Right renal cortex interstitium (tissue), 3 donors: ENCODE results near the gene SMYD5. TPM values are rescaled to one million over a fixed set of nuclear protein-coding genes. Genes with fewer than 3 reads are reported as not detected.
"Not testable (repeated sequence)": the region's sequence is repeated elsewhere in the genome, so short reads cannot be mapped to it uniquely, and the experiment has no call there.

Experiments used
- DNase-seq, 3 donors: peaks; one replicate each; pipeline ENCODE4 v3.0.0-alpha.2; 2013; ENCODE audit warnings: low read depth in 3 of 3, low spot score in 2 of 3
- polyA plus RNA-seq, 3 donors: library from polyadenylated mRNA; unstranded; fragments of 120-200 nt; gene quantifications; one replicate each; pipeline ENCODE4 v1.2.1, GENCODE V29; 2013; ENCODE audit not compliant: insufficient read length in 3 of 3

Gene SMYD5
- polyA plus RNA-seq, 3 donors = 31.4 to 37.4 (median 32.7) TPM

DNA sequence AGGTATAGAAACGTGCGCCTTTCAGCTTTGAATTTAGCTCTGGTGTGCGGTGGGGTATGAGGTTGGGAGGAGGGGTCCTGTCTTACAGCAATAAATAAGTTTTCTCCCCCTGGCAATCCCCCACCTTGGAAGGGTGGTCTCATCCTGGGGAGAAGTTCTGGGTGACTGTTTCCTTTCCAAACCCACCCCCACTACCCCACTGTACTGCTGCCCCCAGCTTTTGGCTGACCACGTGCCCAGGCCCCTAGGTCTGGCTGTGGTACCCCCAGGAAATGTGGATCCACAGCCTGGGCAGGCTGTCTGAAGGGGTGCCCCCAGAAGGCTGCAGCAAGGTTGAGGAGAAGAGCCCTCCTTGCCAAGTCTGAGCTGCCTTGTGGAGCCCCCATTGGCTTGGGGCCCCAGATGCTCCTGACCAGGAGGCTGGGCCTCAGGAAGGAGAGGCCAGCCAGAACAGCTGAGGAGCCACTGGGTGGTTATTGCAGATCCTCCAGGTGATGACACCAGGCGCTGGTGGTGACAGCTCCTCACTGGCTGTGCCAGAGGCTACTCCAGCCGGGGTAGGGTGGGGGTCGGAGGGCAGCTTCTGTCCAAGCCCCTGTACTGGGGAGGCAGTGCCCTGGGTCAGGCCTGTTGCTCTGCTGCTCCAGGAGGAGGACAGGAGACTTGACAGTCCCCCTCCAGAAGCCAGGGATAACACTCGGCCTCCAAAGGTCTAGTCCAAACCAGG is 44.3 kb downstream of the SMYD5 start:
- DNase-seq = no peak

DNA sequence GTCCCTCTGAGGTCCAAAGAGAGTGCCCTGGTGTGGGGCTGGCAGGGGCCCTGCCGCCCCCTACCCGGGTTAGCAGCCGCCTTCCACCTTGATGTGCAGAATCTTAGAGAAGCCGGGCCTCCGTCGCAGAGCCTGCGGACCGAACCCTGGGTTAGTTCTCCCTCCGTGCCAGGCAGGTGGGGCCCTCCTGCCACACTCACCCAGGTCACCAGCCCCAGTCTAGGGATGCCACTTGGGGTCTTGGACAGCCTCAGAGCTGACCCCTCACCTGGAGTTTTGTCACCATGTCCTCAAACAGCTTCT is 44.8 kb downstream of the SMYD5 start:
- no peak for DNase-seq

DNA sequence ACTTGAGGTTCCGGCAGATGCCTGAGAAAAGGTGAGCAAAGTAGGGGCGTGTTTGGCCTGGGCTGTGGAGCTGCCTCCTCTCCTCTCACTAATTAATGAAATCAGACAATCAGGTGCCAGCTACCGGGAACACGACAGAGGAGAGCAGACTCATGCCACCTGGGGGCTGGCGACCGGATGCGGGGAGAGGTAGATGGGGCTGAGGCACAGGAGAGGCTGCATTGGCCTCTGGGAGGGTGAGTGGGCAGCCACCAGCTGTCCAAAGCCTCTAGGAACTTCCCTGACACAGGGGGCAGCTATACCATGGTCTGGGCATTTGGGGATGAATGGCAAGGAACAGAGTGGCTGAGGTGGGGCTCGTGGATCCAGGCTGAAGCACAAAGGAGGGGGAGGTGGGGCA is 45.2 kb downstream of the SMYD5 start:
- no peak for DNase-seq

DNA sequence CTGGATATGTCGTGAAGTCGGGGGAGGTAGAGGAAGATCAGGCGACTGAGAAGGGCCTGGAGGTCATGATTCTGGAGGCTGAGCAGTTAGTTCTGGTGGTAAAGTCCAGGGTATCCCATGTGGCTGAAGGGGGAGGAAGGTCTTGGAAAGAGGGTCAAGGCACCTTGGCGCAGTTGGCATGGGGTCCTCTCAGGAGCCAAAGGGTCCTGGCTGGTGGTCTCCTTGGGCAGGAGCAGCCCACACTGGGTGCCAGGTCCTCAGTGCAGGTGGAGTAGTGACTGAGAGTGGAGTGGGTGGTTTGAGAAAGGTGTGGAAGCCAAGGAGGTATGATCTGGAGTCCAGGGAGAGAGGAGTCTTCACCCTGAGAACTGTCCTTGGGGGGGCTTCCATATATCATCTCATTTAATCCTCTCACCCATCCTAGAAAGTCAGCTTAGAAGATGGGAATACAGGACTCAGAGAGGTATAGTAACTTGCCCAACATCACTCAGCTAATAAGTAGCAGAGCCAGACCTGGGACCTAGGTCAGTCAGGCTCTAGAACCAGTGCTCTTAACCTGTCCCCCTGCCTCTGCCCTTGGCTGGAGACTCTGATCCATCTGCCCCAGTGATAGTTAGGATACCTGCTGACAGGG is 45.8 kb downstream of the SMYD5 start:
- DNase-seq = no peak

DNA sequence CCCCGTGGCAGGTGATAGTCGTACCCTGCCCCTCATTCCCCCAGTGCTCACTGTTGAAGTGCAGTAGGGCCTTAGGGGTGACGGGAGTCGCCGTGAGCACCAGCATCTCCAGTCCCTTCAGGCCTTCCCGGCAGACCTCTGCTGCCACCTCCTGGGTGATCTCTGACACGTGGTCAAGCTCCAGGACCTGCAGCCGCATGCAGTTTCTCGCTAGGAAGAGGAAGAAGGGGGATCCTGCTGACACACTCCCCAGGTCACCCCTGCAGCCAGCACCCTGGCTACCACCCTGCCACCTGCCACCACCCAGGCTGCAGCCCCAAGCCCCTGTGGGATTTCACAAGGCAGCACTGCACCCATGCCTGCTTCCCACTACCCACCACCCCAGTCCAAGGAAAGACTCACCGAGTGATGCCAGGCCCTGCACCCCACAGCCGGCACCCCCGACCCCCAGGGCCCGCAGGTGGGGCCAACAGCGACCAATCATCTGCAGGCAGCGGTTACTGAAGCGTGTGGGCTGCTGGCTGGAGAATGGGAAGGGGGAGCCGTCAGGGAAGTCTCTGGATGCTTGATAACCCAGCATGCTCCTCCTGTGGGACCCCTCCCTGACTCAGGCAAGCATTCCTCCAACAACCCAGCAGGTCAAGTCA is 46.4 kb downstream of the SMYD5 start:
- DNase-seq = no peak

DNA sequence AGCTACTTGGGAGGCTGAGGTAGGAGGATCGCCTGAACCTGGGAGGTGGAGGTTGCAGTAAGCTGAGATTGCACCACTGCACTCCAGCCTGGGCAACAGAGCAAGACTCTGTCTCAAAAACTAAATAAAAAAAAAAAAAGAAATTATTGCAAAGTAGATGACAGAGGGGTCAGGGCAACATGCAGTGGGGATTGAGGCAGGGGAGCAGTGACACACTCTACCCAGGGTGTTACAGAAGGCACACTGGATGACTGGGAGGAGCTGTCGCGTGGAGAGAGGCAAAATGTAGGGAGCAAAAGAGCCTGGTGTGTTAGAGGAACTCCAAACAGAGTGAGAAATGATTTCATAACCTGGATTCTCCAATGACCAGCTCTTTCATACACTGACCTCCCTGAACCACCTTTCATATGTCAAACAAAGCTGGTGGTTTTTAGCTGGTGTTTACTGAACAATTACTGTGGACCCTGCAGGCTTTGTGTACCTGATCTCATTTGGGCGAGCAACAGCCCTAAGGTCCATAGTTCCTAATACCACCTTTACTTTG is 48.1 kb downstream of the SMYD5 start:
- no peak for DNase-seq

DNA sequence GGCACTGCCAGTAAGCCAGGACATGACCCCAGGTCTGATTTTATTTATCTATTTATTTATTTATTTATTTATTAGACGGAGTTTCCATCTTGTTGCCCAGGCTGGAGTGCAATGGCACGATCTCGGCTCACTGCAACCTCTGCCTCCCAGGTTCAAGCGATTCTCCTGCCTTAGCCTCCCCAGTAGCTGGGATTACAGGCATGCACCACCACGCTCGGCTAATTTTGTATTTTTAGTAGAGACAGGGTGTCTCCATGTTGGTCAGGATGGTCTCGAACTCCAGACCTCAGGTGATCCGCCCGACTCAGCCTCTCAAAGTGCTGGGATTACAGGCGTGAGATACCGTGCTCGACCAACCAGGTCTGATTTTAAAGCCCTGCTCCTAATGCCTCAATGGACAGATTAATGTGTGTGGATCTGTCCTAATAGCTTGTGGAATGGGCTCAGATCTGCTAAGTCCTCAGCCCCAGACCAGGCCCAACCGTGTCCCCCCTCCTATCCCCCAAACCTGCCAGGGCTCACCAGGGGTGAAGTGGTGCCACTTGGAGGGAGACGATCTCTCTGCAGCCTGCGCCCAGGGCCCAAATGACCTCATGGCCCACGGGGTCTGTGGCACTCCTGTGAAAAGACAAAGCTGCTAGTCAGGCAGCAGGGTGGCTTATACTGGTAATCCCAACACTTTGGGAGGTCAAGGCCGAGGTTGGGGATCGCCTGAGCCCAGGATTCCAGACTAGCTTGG is 48.8 kb downstream of the SMYD5 start:
- not testable (repeated sequence) for DNase-seq

DNA sequence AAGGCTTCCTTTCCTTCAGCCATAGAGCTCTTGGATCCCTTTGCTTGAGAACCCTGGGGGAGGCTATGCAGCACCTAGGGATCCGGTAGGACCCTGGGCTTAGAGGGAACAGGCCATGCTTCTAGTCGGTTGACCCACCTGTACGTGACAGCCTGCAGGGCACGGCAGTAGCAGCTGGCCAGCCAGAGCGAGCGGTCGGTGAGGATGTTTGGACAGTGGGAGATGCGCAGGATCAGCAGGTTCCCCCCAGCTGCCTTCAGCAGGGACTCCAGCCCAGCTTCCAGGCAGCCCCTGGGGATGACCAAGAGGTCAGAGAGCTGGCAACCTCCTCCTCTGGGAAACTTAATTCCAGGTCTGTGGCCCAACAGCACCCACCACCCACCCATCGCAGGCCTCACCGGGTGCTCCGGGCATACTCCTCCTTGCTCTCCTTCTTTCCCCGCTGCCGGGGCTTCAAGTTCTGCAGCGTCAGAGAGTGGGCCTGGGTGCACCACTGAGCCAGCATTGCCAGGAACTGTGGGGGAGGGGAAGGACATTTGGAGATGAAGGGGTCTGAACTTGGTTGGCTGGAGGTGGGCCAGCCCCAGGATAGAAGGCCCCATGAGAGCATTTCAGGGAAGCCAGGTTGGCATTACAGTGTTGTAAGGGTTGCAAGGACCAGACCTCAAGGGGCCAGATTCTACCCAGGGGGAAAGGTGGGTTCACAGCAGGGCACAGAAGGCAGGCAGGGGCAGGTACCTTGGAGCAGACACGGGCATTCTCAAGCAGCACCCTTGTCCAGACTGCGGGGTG is 49.7 kb downstream of the SMYD5 start:
- DNase-seq = no peak

DNA sequence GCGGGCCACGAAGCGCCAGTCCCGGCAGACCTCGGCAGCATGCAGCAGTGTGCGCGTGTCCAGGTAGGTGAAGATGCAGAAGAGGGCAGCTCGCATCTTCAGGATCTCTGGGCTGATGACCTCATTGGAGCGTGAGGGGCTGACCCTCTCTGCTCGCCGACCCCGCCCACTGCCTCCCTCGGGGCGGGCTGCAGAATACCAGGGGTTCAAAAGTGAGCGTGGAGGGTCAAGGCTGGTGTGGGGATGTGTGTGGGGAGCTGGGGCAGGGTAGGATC is 50.2 kb downstream of the SMYD5 start:
- no peak for DNase-seq

DNA sequence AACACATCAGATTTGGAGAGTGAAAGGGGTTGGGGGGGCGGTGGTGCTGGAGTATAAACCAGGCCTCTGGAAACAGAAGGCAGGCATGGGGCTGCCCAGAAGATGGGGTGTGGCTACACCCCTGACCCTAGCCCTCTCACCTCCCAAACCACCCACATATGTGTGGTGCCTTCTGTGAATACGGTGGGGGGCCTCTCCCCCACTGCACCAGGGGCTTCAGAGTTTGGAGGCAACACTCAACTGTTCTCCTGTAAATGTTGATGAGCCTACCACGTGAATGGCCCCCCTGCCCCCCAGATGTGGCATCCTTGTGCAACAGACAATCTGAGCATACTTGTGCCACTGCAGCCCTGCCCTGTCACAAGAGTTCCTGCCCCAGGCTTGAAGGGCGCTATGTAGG is 50.7 kb downstream of the SMYD5 start:
- DNase-seq = no peak

DNA sequence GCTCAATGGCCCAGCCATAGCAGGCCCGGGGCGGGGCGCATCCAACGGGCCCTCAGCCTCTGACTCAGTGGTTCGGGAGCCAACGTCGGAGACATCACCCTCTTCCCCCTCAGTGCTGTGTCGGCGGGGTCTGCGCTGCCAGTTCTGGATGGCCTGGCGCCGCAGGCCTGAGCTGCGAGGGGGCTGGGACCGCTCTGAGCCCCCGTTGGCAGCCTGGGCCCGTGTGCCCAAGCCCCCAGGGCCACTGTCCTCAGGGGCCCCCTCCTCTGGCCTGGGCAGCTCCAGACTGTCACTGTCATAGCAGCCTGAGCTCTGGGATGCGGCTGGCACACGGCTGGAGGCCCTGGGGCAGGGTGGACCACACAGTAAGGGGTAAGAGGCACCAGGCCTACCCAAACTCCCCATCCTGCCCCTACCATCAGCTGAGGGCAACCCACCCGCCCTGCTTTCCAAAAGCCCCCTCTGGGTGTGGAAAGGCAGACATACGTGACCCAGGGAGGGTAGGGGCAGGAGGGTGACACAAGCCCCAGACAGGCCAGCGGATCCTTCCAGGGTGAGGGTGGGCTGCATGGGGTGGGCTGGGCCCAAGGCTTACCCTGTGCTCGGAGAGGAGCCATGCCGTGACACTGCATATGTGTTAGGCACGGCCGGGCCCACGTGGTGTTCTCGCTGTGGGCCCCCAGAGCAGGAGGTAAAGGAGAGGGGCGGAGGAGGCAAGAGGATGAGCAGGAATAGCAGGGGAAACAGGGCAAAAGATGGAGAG is 51.4 kb downstream of the SMYD5 start:
- no peak for DNase-seq

DNA sequence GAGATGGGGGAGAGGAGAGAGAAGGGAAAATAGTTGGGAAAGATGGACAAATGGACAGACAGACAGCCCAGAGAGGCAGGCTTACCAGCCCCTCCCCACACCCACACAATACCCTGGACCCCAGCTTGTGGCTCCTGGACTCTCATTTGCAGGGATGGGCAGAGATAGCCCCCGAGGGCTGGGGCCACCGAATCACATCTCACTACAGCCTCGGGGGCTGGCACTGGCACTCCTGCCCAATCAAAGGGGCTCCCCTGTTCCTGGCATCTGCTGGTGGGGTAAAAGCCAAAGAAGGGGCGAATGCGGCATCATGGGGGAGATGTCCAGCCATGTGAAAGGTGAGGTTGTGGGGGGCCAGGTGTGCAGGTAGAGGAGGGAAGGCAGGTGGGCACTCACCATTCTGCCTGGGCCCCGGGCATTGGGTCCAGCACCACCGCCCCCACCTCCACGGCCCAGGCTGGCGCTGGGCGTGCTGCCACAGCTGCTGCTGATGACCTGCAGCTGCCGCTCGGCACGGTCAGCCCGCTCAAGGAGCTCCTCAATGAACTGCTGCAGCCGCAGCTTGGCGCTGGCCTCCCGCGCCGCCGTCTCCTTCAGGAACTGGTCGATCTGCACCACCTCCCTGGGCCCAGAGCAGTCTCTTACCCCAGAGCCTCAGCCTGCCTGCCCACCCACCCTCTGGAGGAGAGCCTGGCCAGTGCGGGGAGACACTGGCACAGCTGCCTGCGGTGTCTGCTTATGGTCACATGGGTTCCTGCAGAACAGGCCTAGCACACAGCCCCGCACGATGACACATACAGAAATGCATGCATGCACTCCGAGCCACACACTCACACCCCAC is 52.2 kb downstream of the SMYD5 start:
- no peak for DNase-seq

DNA sequence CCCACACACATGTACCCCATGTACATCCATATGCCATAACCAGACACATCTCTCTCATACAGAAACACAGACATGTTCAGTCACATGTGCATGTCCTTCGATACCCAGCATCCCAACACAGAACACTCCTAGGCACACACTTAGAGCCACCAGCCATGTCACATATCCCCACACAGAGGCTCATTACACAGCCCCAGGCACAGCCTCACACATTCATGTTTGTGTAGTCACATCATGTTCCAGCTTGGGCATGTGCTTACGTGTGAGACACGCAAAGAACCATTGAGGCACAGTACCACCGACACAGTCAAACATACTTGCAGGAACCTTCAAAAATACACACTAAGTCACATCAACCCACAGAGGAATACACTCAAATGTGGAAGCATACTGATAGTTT is 53.0 kb downstream of the SMYD5 start:
- DNase-seq = no peak

DNA sequence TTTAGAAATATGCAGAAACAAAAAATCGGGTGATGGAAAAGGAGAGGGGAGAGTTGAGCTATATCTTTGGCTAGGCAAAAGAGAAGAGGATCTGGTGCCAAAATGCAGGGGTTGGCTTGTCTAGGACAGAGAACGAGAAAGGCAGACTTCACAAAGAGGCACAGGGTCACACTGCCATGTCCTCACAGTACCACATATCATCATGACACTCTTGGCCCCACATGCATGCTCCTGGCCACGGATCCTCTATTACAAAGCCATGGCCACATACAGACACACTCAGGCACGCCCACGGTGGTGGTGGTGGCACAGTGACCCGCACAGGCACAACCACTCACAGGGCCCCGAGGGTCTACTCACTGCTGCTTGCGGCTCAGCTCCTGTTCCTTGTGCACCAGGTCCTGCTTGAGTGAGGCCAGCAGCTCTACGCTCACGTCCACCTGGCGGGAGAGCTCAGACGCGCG is 54.4 kb downstream of the SMYD5 start:
- DNase-seq = no peak

DNA sequence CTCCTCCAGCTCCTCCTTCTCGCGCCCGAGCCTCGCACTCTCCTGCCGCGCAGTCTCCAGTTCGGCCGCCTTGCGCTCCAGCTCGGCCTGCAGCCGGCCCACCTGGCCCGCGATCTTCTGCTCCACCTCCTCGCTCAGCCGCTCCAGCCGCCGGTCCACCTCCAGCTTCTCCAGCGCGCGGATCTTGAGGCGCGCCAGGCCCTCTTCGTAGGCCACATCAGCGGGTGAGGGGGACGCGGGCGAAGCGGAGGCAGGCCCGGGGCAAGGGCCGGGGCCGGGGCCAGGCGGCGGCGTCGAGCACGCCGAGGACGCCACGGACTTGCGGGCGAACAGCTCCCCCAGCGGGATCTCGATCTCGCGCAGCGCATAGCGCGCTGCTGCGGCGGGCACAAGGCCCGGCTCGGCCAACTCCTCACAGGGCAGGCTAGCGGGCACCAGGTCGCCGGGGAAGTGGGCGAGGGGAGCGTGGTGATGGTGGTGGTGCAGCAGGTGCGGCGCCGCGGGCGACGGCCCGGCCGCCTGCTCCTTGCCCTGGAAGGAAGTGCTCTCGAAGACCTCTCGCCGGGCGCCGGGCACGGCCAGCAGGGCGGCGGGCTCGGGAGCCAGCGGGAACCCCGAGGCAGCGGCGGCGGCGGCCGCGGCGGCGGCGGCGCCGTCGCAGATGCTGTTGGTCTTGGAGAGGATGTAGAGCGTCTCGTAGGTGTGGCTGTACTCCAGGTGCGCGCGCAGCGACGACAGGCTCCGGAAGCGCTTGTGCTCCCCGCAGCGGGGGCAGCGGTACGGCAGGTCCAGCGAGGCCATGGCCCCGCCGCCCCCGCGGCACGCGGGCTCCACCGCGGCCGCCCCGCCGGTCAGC is 55.0 kb downstream of the SMYD5 start:
- DNase-seq = no peak

DNA sequence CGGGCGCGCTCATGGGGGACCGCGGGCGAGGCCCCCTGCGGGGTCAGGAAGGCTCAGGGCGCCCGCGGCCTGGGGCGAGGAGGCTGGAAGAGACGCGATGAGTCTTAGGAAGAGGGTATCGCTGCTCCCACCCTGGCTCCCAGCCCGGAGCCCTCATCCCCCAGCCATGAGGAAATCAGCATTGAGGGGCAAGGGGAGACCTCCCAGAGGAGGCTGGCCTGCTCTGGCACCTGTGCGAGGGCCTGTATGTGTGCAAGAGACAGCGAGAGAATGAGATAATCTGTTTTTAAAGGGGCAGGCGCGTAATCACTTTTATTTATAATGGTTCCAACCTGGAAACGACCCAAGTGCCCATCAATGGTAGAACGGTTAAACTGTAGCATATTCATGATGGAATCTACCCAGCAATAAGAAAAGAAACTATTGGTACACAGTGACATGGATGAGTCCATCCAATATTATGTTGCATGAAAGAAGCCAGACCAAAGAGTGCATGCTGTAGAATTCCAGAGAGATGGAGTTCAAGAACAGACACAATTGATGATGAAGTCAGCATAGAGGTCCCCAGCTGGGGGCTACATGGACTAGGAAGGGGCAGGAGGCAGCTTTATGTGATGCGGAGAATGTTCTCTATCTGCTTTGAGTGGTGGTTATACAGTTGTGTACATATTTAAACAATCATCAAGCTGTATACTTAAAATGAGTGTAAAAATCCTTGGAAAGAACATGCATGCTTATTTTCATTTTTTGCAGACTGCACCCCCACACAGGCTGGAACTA is 55.8 kb downstream of the SMYD5 start:
- no peak for DNase-seq

DNA sequence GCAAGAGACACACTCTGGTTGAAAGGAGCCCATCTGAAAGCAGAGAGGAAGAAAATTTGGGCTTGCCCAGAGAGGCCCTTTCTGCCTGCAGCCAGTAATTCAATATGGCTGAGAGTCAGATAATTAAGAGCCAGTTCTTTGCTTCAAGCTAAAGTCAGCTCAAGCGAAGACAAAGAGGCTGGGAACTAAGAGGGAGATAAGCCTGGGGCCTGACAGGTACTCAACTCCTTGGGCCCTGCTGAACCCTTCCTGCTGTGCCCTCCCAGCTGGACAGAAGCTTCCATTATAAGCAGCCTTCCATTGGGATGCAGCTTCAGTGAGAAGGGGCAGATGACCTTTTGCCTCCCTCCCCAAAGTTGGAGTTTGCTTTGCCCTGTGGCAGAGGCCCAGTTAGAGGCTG is 58.2 kb downstream of the SMYD5 start:
- no peak for DNase-seq
